Measurements from ENCODE around the gene HLA-G.
A peak's percentile ranks its signal among the peaks of the same experiment; 100 is the strongest.
"Not testable (repeated sequence)": the region's sequence is repeated elsewhere in the genome, so short reads cannot be mapped to it uniquely, and the experiment has no call there.

HLA-G gene

GRCh38 chr6:29827579-29828470 is at the start of gene HLA-G:
HLA-G (plus strand) TSS chr6:29827825; CDS start chr6:29827845, 20 bp downstream.
- no peak within 1 kb of the TSS for H3K4me3 ChIP-seq (ENCODE audit: low read depth, low read length)
- TF ChIP-seq, protein P1, sequence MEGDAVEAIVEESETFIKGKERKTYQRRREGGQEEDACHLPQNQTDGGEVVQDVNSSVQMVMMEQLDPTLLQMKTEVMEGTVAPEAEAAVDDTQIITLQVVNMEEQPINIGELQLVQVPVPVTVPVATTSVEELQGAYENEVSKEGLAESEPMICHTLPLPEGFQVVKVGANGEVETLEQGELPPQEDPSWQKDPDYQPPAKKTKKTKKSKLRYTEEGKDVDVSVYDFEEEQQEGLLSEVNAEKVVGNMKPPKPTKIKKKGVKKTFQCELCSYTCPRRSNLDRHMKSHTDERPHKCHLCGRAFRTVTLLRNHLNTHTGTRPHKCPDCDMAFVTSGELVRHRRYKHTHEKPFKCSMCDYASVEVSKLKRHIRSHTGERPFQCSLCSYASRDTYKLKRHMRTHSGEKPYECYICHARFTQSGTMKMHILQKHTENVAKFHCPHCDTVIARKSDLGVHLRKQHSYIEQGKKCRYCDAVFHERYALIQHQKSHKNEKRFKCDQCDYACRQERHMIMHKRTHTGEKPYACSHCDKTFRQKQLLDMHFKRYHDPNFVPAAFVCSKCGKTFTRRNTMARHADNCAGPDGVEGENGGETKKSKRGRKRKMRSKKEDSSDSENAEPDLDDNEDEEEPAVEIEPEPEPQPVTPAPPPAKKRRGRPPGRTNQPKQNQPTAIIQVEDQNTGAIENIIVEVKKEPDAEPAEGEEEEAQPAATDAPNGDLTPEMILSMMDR (IDR thresholded peaks at IDR 0.05; ENCODE audit: low read depth, low read length), result no peak

GRCh38 chr6:29780019-29780698 is 47.5 kb upstream of the HLA-G start:
- in situ Hi-C loops (cut with HindIII; ENCODE audit: low sequenced_read_pairs); H3K4me3 ChIP-seq (ENCODE audit: low read depth, low read length); DNase-seq (ENCODE audit: low read depth, low spot score): not testable (repeated sequence)

More at GRCh38 chr6:29827579-29828470, at the start of gene HLA-G:
- DNase-seq (ENCODE audit: low read depth, low spot score), result no peak
- in situ Hi-C loops (cut with HindIII; ENCODE audit: low sequenced_read_pairs), result no loop called here

- in situ Hi-C loops (cut with HindIII; ENCODE audit: low sequenced_read_pairs), result no loop called here
- no peak overlapping the region for H3K4me3 ChIP-seq (ENCODE audit: low read depth, low read length)
- DNase-seq (ENCODE audit: low read depth, low spot score), result no peak
- TF ChIP-seq, protein P1 (IDR thresholded peaks at IDR 0.05; ENCODE audit: low read depth, low read length), result no peak
These were observed 38.4 kb upstream of the HLA-G start for GRCh38 chr6:29789176-29789575.

- H3K4me3 ChIP-seq (ENCODE audit: low read depth, low read length), result no peak overlapping the region
- DNase-seq (ENCODE audit: low read depth, low spot score), result no peak
- in situ Hi-C loops (cut with HindIII; ENCODE audit: low sequenced_read_pairs), result no loop called here
- TF ChIP-seq, protein P1 (IDR thresholded peaks at IDR 0.05; ENCODE audit: low read depth, low read length), result no peak
These were observed 37.0 kb upstream of the HLA-G start for GRCh38 chr6:29790626-29791025.

GRCh38 chr6:29791162-29791561 is 36.5 kb upstream of the HLA-G start:
- DNase-seq (ENCODE audit: low read depth, low spot score), result peak; percentile 1
- no peak overlapping the region for H3K4me3 ChIP-seq (ENCODE audit: low read depth, low read length)

GRCh38 chr6:29791786-29792122 is 35.9 kb upstream of the HLA-G start:
- H3K4me3 ChIP-seq (ENCODE audit: low read depth, low read length), result no peak overlapping the region
- DNase-seq (ENCODE audit: low read depth, low spot score), result no peak
- in situ Hi-C loops (cut with HindIII; ENCODE audit: low sequenced_read_pairs), result no loop called here
- TF ChIP-seq, protein P1 (IDR thresholded peaks at IDR 0.05; ENCODE audit: low read depth, low read length), result no peak

More at GRCh38 chr6:29791162-29791561, 36.5 kb upstream of the HLA-G start:
- TF ChIP-seq, protein P1 (IDR thresholded peaks at IDR 0.05; ENCODE audit: low read depth, low read length), result no peak
- in situ Hi-C loops (cut with HindIII; ENCODE audit: low sequenced_read_pairs), result no loop called here
